Right forelimb (tissue), 1 donor: ENCODE results near the gene SDK1.

Experiments used
- DNase-seq: peaks from one replicate; pipeline ENCODE4 v3.0.0-alpha.2; 2018

Gene SDK1

GRCh38 chr7:4170997-4171786 lies 870.1 kb downstream of the SDK1 start:
- DNase-seq: no peak

DNA sequence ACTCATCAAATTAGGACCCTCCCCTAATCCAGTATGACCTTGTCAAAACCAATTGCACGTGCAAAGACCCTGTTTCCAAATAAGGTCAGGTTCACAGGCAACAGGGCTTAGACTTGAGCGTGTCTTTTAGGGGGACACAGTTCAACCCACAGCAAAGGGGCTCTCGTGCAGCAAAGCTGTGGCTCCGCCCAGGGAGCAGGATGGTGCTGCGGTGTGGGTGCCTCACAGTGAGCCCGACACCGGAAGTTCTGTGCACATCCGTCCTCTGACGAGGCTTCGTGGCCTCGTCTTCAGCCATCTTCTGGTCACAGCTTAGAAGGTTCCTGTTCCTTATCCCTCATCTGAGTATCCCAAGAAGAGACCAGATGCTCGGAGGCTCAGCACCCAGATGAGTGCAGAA lies 871.8 kb downstream of the SDK1 start:
- DNase-seq: no peak

GRCh38 chr7:4173615-4174014 lies 872.6 kb downstream of the SDK1 start:
- DNase-seq: no peak

DNA sequence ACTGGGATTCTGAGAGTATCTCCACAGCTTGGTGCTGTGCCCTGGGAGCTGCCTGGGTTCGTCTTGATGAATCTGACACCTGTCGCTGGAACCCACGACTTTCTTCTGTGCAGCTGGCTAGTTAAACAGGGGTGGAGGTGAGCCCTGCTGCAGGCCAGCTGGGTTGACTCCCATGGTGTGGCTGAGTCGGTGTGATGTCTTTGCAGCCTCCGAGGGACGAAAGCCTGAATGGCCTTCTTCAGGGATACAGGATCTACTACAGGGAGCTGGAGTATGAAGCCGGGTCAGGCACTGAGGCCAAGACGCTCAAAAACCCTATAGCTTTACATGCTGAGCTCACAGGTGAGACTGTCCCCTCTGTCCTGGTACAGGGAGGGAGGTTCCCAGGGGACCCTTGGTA lies 873.0 kb downstream of the SDK1 start:
- no peak for DNase-seq

DNA sequence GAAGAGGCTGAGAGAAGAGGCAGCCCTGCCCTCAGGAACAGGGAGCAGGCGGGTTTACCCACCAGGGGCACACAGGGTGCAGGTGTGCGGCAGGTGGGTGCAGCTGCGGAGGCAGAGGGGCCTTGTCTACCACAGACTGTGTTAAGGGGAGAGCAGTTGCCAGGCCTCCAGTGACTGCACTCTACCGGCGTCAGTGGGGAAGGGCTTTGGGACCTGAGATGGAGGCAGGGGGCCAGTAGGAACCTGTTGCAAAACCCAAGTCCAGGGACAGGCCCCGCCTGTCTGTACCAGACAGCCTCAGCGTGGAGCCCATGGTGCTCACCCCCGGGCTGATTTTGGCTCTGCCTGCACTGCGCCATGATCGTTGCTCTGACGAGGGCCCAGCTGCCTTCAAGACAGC lies 873.4 kb downstream of the SDK1 start:
- no peak for DNase-seq

DNA sequence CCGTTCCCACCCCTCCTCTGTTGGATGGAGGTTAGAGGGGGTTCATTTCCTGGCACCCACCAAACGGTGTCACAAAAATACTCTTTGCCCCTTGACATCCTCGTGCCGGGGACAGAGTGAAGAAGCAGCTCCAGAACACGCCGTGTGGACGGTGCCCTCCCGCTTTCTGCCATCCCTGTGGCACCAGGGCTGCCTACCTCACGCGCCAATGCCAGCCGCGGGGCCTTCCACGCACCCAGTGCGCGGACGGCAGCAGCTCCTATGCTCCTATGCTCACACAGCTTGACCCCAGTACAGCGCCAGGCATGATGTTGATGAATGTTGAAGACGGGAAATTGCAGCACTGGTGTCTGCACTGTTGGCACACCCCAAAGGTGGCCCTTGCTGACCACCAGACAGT lies 873.8 kb downstream of the SDK1 start:
- DNase-seq: no peak

GRCh38 chr7:4175346-4175973 lies 874.4 kb downstream of the SDK1 start:
- DNase-seq: no peak

GRCh38 chr7:4177001-4177400 lies 875.9 kb downstream of the SDK1 start:
- DNase-seq: no peak

DNA sequence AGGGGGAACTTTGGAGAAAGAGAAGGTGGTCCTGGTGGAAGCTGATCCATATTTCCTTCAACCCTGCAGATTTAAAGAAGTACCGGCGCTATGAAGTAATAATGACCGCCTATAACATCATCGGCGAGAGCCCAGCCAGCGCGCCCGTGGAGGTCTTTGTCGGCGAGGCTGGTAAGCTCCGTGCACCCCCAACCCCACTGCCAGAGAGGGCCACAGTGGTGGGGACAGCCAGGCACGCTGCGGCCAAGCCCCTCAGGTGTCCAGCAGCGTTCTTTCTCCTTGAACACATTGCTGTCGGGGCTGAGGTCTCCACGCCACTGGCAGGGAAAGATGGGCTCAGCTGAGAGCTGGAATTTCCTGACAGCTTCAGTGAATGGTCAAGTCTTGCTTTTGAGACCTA lies 877.4 kb downstream of the SDK1 start:
- no peak for DNase-seq

DNA sequence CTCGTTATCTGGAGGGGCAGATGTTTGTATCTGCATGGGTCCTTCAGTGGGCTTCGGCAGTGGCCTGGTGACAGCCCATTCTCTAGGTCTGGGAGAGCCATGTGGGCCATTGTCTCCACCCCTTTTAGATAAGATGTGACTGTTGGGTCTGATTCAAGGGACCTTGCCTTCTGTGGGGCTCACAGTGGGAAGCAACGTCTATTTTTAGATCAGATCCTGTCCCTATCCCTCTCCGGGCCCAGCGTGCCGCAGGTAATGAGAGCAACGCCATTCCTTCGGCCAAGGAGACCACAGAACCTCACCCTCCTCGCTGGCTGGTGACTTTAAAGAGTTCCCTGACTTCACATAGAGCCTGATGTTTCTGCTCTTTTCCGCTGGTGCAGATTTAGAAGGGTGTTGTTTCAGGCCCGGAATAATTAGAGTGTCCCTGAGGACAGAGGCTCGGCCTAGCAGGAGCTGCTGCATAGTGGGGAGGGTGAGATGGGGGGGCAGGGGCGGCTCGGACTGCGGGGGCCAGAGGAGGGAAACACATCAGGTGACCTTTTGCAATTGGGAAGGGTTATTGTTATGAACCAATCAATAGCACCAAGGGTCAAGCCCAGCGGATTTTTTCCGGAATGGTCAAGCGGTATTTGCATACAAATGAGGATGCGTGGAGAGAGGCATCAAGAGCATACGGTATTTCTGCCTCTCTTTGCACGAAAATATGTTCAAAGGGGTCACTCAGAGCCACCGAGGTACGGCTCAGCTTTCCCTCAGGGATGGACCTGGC lies 878.0 kb downstream of the SDK1 start:
- no peak for DNase-seq

- DNase-seq: no peak
These were observed 878.8 kb downstream of the SDK1 start for GRCh38 chr7:4179688-4180380.

- no peak for DNase-seq
These were observed 880.4 kb downstream of the SDK1 start for GRCh38 chr7:4181446-4181845.

DNA sequence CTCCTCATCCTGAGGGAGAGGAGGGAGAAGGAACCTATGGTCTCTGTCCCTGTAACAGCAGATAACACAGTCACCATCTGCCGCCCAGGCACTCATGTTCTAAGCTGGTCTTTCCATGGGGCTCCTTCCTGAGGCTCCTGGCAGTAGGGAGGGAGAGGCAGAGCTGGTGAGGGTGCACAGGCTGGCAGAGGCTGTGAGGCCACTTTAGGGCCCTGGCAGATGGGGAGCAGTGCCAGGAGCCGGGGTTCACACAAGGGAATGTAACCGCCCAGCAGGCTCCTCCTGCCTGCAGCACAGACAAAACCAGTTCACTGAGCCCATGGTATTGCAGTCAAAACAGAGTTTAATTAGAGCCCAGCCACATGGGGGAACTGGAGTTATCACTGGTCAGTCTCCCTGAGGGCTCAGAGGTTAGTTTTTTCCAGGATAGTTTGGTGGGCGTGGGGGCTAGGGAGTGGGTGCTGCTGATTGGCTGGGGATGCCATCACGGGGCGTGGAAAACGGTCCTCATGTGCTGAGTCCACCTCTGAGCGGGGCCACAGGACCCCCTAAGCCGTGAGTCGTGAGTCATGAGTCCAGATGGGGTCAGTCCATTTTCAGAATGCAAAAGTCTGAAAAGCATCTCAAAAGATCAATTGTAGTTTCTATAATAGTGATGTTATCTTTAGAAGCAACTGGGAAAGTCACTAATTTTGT lies 881.7 kb downstream of the SDK1 start:
- no peak for DNase-seq

- DNase-seq: no peak
These were observed 883.6 kb downstream of the SDK1 start for GRCh38 chr7:4184653-4185052.

DNA sequence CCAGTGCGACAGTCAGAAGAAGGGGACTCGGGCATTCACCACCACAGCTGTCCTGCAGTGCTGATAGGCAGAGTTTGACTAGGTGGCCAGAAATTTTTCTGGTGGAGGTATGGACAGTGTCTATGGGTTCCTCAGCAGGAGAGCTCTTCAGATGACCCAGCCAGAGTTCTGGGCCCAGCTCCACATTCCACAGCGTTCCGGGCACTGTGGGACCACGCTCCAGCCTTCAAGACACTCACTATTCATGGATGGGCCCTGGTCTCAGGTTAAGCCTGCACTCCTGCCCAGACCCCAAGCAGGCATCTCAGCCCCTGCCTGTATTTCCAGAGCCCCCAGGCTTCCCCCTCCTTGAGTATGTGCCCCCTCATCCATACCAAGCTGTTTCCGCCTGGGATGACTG lies 884.1 kb downstream of the SDK1 start:
- no peak for DNase-seq

- no peak for DNase-seq
These were observed 884.9 kb downstream of the SDK1 start for GRCh38 chr7:4185721-4186512.

GRCh38 chr7:4186513-4186780 lies 885.4 kb downstream of the SDK1 start:
- no peak for DNase-seq

GRCh38 chr7:4188651-4189050 lies 887.6 kb downstream of the SDK1 start:
- DNase-seq: no peak

- peak; percentile 87 for DNase-seq
These were observed 888.1 kb downstream of the SDK1 start for GRCh38 chr7:4189131-4189570.

DNA sequence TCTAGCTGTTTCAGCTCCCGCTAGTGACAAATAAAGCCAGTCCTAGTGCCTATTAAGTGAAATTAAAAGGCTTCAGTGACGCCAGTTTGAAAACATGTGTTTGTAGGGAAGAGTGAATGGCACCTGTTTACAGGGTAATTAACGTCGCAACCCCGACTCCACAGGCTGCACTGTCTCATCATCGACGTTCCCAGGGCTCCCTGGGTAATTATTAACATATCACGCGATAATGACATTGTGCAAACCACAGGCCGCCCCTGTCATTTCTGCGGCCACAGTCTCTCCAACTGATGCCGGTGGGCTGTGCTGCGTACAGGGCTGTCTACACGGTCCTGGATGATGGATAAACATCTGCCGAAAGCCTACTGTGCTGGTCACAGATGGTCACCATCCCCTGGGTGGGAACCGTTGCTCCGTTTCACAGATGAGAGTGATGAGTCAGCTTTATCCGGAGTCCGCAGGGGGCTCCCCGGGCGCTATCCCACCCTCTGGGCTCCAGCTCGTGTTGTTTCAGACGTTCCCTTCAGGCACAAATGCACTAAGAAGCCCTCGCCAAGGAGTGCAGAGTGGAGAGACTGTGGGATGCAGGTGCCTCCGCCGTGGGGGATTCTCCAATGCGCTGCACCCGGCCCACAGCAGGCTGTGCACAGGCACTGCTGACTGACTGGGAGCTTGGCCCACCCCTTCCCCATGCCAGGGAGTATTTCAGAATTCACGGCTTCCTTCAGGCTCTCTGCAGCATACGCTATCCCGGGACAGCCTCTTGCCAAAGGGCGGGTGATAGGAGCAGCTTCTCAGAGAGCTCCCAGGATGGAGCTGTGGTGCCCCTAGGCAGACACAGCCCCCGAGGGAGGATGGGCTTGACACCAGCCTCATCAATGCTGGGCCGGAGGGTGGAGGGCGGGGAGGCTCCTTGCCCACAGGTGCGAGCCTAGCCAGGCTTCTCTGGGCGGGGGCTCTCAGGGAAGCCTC lies 889.2 kb downstream of the SDK1 start:
- DNase-seq: no peak

- DNase-seq: no peak
These were observed 890.0 kb downstream of the SDK1 start for GRCh38 chr7:4191046-4191445.
